Thyroid gland (tissue), 4 donors: ENCODE data around the gene CDC27.

Experiments
- POLR2A ChIP-seq, 2 donors: fragments of 450-650 bp; IDR thresholded peaks; one replicate each; pipeline ENCODE4 v1.6.1; 2017; ENCODE audit warnings: antibody characterized with exemption in 2 of 2, mild to moderate bottlenecking in 2 of 2, moderate library complexity in 1 of 2
- TF ChIP-seq, protein P1 (sequence below), 6 experiments: fragments of 200-600 bp in 3 of 6; fragments of 450-650 bp in 3 of 6; sonication (generic) in 3 of 6; IDR thresholded peaks; one replicate each; pipeline ENCODE4 v1.5.1; 2016 to 2019; ENCODE audit warnings: antibody characterized with exemption in 6 of 6, mild to moderate bottlenecking in 2 of 6, inconsistent platforms in 1 of 6, moderate library complexity in 1 of 6

DNA sequence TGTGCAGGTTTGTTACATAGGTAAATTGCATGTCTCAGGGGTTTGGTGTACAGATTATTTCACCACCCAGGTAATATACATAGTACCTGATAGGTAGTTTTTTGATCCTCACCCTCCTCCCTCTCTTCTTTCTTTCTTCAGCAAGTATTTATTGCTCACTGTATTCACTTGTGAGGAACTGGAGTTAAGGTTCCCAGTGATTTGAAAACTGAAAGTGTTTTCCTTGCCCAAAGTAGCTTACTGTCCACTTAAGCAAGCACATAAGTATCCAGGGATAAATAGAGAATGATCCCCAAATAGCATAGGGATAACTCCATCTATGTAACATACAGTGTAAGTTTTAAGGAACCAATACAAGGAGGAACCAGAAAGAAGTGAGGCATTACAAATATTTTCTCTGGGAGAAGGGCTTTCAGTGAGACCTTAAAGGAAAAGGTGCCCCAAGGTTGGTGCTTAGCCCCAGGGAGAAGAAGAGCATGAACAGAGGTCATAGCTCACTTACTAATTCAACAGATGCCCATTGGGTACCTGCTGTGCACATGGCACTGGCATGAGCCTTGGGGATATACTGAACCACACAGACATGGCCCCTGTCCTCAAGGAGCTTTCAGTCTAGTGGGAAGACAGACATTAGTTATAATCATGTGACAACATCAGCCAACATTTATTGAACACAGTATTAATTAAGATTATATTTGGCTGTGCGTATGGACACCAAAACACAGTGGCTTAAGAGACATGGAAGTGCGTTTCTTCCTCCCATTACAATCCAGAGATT lies 37.0 kb upstream of the CDC27 start:
- TF ChIP-seq, protein P1, sequence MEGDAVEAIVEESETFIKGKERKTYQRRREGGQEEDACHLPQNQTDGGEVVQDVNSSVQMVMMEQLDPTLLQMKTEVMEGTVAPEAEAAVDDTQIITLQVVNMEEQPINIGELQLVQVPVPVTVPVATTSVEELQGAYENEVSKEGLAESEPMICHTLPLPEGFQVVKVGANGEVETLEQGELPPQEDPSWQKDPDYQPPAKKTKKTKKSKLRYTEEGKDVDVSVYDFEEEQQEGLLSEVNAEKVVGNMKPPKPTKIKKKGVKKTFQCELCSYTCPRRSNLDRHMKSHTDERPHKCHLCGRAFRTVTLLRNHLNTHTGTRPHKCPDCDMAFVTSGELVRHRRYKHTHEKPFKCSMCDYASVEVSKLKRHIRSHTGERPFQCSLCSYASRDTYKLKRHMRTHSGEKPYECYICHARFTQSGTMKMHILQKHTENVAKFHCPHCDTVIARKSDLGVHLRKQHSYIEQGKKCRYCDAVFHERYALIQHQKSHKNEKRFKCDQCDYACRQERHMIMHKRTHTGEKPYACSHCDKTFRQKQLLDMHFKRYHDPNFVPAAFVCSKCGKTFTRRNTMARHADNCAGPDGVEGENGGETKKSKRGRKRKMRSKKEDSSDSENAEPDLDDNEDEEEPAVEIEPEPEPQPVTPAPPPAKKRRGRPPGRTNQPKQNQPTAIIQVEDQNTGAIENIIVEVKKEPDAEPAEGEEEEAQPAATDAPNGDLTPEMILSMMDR (IDR thresholded peaks at IDR 0.05) = no peak
- no peak for TF ChIP-seq POLR2A (IDR thresholded peaks at IDR 0.05)
